ENCODE measurements around the gene APLNR.

The APLNR gene

GRCh38 chr11:57230791-57231538 is 6.1 kb downstream of the APLNR start:
- WGBS (ENCODE audit: extremely low coverage, insufficient coverage, low lambda C conversion rate), result no CpG with 5 or more reads among the region's 18 CpGs
- H2BK5ac ChIP-seq (ENCODE audit: low read length), result peak overlapping the region; percentile 47
- peak overlapping the region; percentile 80 for H3K56ac ChIP-seq (ENCODE audit: low read length)
- no peaks in the 10 kb centered on the region for H3K27me3 ChIP-seq (ENCODE audit: insufficient read depth, low read length, poor library complexity)
- no peak overlapping the region for H4K5ac ChIP-seq (ENCODE audit: low read length)
- no peak overlapping the region for H3K4me3 ChIP-seq (ENCODE audit: low read length)
- peaks cover 2% of the 10 kb centered on the region for H3K79me1 ChIP-seq (ENCODE audit: low read length)
- H3K18ac ChIP-seq (ENCODE audit: low read length), result peak overlapping the region; percentile 64
- peaks cover 17% of the 10 kb centered on the region for H3K4me1 ChIP-seq (ENCODE audit: control insufficient read depth, low read depth, low read length)
- peak overlapping the region; percentile 89 for H3K4ac ChIP-seq (ENCODE audit: low read depth, low read length)
- no peak overlapping the region for H2BK120ac ChIP-seq (ENCODE audit: low read depth, low read length)
- no peak overlapping the region for H2BK15ac ChIP-seq (replicated peaks; ENCODE audit: low read depth)
- H3K23ac ChIP-seq (ENCODE audit: low read length), result no peak overlapping the region
- H3K4me2 ChIP-seq (ENCODE audit: low read length), result no peak overlapping the region
- H4K8ac ChIP-seq (ENCODE audit: low read depth, low read length), result no peak overlapping the region
- H3K27ac ChIP-seq (ENCODE audit: low read depth, low read length), result no peak overlapping the region
- DNase-seq, result peak; percentile 87
- H3K79me2 ChIP-seq (ENCODE audit: control insufficient read depth, insufficient read depth, low read length), result peaks cover 29% of the 10 kb centered on the region
- no peaks in the 10 kb centered on the region for H3K36me3 ChIP-seq (ENCODE audit: control insufficient read depth, insufficient read depth, low read length)
- H3K9ac ChIP-seq (ENCODE audit: low read length), result peak overlapping the region; percentile 61
- no peak overlapping the region for H2AK5ac ChIP-seq (ENCODE audit: low read length)

GRCh38 chr11:57230316-57230715 is 6.7 kb downstream of the APLNR start:
- Histone ChIP-seq H3K79me1 (ENCODE audit: low read length) (no peaks in the 10 kb centered on the region), H3K4me3 (ENCODE audit: low read length) (no peak overlapping the region), H2BK120ac (ENCODE audit: low read depth, low read length) (no peak overlapping the region), H2BK15ac (replicated peaks; ENCODE audit: low read depth) (no peak overlapping the region), H3K56ac (ENCODE audit: low read length) (no peak overlapping the region), H3K23ac (ENCODE audit: low read length) (no peak overlapping the region), H3K4me1 (ENCODE audit: control insufficient read depth, low read depth, low read length) (peaks cover 17% of the 10 kb centered on the region), H3K18ac (ENCODE audit: low read length) (peak overlapping the region; percentile 64), H3K4me2 (ENCODE audit: low read length) (no peak overlapping the region), H3K79me2 (ENCODE audit: control insufficient read depth, insufficient read depth, low read length) (peaks cover 22% of the 10 kb centered on the region), H2BK5ac (ENCODE audit: low read length) (peak overlapping the region; percentile 1), H4K8ac (ENCODE audit: low read depth, low read length) (no peak overlapping the region), H4K5ac (ENCODE audit: low read length) (no peak overlapping the region), H3K9ac (ENCODE audit: low read length) (peak overlapping the region; percentile 61), H3K27ac (ENCODE audit: low read depth, low read length) (no peak overlapping the region), H3K36me3 (ENCODE audit: control insufficient read depth, insufficient read depth, low read length) (no peaks in the 10 kb centered on the region), H3K4ac (ENCODE audit: low read depth, low read length) (peak overlapping the region; percentile 89), H3K27me3 (ENCODE audit: insufficient read depth, low read length, poor library complexity) (no peaks in the 10 kb centered on the region), H2AK5ac (ENCODE audit: low read length) (no peak overlapping the region)
- DNase-seq, result peak; percentile 61
- WGBS (ENCODE audit: extremely low coverage, insufficient coverage, low lambda C conversion rate), result no CpG with 5 or more reads among the region's 5 CpGs

- Histone ChIP-seq H3K4ac (ENCODE audit: low read depth, low read length) (no peak overlapping the region), H3K79me2 (ENCODE audit: control insufficient read depth, insufficient read depth, low read length) (peaks cover 5% of the 10 kb centered on the region), H4K8ac (ENCODE audit: low read depth, low read length) (no peak overlapping the region), H2BK15ac (replicated peaks; ENCODE audit: low read depth) (no peak overlapping the region), H3K56ac (ENCODE audit: low read length) (no peak overlapping the region), H4K5ac (ENCODE audit: low read length) (no peak overlapping the region), H3K9ac (ENCODE audit: low read length) (no peak overlapping the region), H2AK5ac (ENCODE audit: low read length) (no peak overlapping the region), H3K4me3 (ENCODE audit: low read length) (no peak overlapping the region), H2BK5ac (ENCODE audit: low read length) (no peak overlapping the region), H2BK120ac (ENCODE audit: low read depth, low read length) (peak overlapping the region; percentile 6), H3K36me3 (ENCODE audit: control insufficient read depth, insufficient read depth, low read length) (no peaks in the 10 kb centered on the region), H3K27ac (ENCODE audit: low read depth, low read length) (no peak overlapping the region), H3K27me3 (ENCODE audit: insufficient read depth, low read length, poor library complexity) (no peaks in the 10 kb centered on the region), H3K23ac (ENCODE audit: low read length) (no peak overlapping the region), H3K4me1 (ENCODE audit: control insufficient read depth, low read depth, low read length) (peaks cover 19% of the 10 kb centered on the region), H3K4me2 (ENCODE audit: low read length) (no peak overlapping the region), H3K79me1 (ENCODE audit: low read length) (no peaks in the 10 kb centered on the region), H3K18ac (ENCODE audit: low read length) (no peak overlapping the region)
- peak; percentile 64 for DNase-seq
- WGBS (ENCODE audit: extremely low coverage, insufficient coverage, low lambda C conversion rate), result no CpG with 5 or more reads among the region's 3 CpGs
Observed at GRCh38 chr11:57228600-57228999, 8.4 kb downstream of the APLNR start.

- peak overlapping the region; percentile 3 for H3K23ac ChIP-seq (ENCODE audit: low read length)
- DNase-seq, result no peak
- no peaks in the 10 kb centered on the region for H3K79me1 ChIP-seq (ENCODE audit: low read length)
- no peak overlapping the region for H4K8ac ChIP-seq (ENCODE audit: low read depth, low read length)
- no peak overlapping the region for H2BK15ac ChIP-seq (replicated peaks; ENCODE audit: low read depth)
- no peak overlapping the region for H2BK120ac ChIP-seq (ENCODE audit: low read depth, low read length)
- H3K56ac ChIP-seq (ENCODE audit: low read length), result no peak overlapping the region
- no peak overlapping the region for H3K4me2 ChIP-seq (ENCODE audit: low read length)
- no peak overlapping the region for H3K9ac ChIP-seq (ENCODE audit: low read length)
- no peak overlapping the region for H3K18ac ChIP-seq (ENCODE audit: low read length)
- no peak overlapping the region for H2BK5ac ChIP-seq (ENCODE audit: low read length)
- H3K4ac ChIP-seq (ENCODE audit: low read depth, low read length), result no peak overlapping the region
- H4K5ac ChIP-seq (ENCODE audit: low read length), result no peak overlapping the region
- no peaks in the 10 kb centered on the region for H3K27me3 ChIP-seq (ENCODE audit: insufficient read depth, low read length, poor library complexity)
- H3K79me2 ChIP-seq (ENCODE audit: control insufficient read depth, insufficient read depth, low read length), result no peaks in the 10 kb centered on the region
- H2AK5ac ChIP-seq (ENCODE audit: low read length), result no peak overlapping the region
- H3K36me3 ChIP-seq (ENCODE audit: control insufficient read depth, insufficient read depth, low read length), result no peaks in the 10 kb centered on the region
- no peak overlapping the region for H3K27ac ChIP-seq (ENCODE audit: low read depth, low read length)
- H3K4me1 ChIP-seq (ENCODE audit: control insufficient read depth, low read depth, low read length), result peaks cover 22% of the 10 kb centered on the region
- no peak overlapping the region for H3K4me3 ChIP-seq (ENCODE audit: low read length)
Observed at GRCh38 chr11:57224537-57224936, 12.5 kb downstream of the APLNR start.

GRCh38 chr11:57224128-57224527 is 12.9 kb downstream of the APLNR start:
- WGBS (ENCODE audit: extremely low coverage, insufficient coverage, low lambda C conversion rate), result no CpG with 5 or more reads among the region's 2 CpGs
- no peaks in the 10 kb centered on the region for H3K79me1 ChIP-seq (ENCODE audit: low read length)
- no peaks in the 10 kb centered on the region for H3K36me3 ChIP-seq (ENCODE audit: control insufficient read depth, insufficient read depth, low read length)
- H3K56ac ChIP-seq (ENCODE audit: low read length), result no peak overlapping the region
- H3K4me3 ChIP-seq (ENCODE audit: low read length), result no peak overlapping the region
- H2BK120ac ChIP-seq (ENCODE audit: low read depth, low read length), result no peak overlapping the region
- H3K4me2 ChIP-seq (ENCODE audit: low read length), result no peak overlapping the region
- H3K27ac ChIP-seq (ENCODE audit: low read depth, low read length), result no peak overlapping the region
- no peak overlapping the region for H3K9ac ChIP-seq (ENCODE audit: low read length)
- no peak overlapping the region for H3K4ac ChIP-seq (ENCODE audit: low read depth, low read length)
- H2BK15ac ChIP-seq (replicated peaks; ENCODE audit: low read depth), result peak overlapping the region; percentile 14
- no peak overlapping the region for H2BK5ac ChIP-seq (ENCODE audit: low read length)
- H4K8ac ChIP-seq (ENCODE audit: low read depth, low read length), result no peak overlapping the region
- no peaks in the 10 kb centered on the region for H3K79me2 ChIP-seq (ENCODE audit: control insufficient read depth, insufficient read depth, low read length)
- H4K5ac ChIP-seq (ENCODE audit: low read length), result peak overlapping the region; percentile 27
- no peak overlapping the region for H3K23ac ChIP-seq (ENCODE audit: low read length)
- no peak overlapping the region for H3K18ac ChIP-seq (ENCODE audit: low read length)
- no peak for DNase-seq
- H2AK5ac ChIP-seq (ENCODE audit: low read length), result no peak overlapping the region
- H3K4me1 ChIP-seq (ENCODE audit: control insufficient read depth, low read depth, low read length), result peaks cover 22% of the 10 kb centered on the region
- no peaks in the 10 kb centered on the region for H3K27me3 ChIP-seq (ENCODE audit: insufficient read depth, low read length, poor library complexity)

GRCh38 chr11:57223601-57224000 is 13.4 kb downstream of the APLNR start:
- H3K27ac ChIP-seq (ENCODE audit: low read depth, low read length), result no peak overlapping the region
- H2BK5ac ChIP-seq (ENCODE audit: low read length), result no peak overlapping the region
- no peak for DNase-seq
- H3K4me1 ChIP-seq (ENCODE audit: control insufficient read depth, low read depth, low read length), result peaks cover 17% of the 10 kb centered on the region
- no peak overlapping the region for H3K4me3 ChIP-seq (ENCODE audit: low read length)
- H2AK5ac ChIP-seq (ENCODE audit: low read length), result no peak overlapping the region
- no peak overlapping the region for H3K18ac ChIP-seq (ENCODE audit: low read length)
- no peak overlapping the region for H3K23ac ChIP-seq (ENCODE audit: low read length)
- no peaks in the 10 kb centered on the region for H3K79me1 ChIP-seq (ENCODE audit: low read length)
- H3K36me3 ChIP-seq (ENCODE audit: control insufficient read depth, insufficient read depth, low read length), result no peaks in the 10 kb centered on the region
- H3K4me2 ChIP-seq (ENCODE audit: low read length), result no peak overlapping the region
- no peak overlapping the region for H3K56ac ChIP-seq (ENCODE audit: low read length)
- no peaks in the 10 kb centered on the region for H3K27me3 ChIP-seq (ENCODE audit: insufficient read depth, low read length, poor library complexity)
- WGBS (ENCODE audit: extremely low coverage, insufficient coverage, low lambda C conversion rate), result no CpG with 5 or more reads among the region's 3 CpGs
- no peaks in the 10 kb centered on the region for H3K79me2 ChIP-seq (ENCODE audit: control insufficient read depth, insufficient read depth, low read length)
- no peak overlapping the region for H2BK15ac ChIP-seq (replicated peaks; ENCODE audit: low read depth)
- peak overlapping the region; percentile 27 for H4K5ac ChIP-seq (ENCODE audit: low read length)
- no peak overlapping the region for H4K8ac ChIP-seq (ENCODE audit: low read depth, low read length)
- H3K4ac ChIP-seq (ENCODE audit: low read depth, low read length), result no peak overlapping the region
- H2BK120ac ChIP-seq (ENCODE audit: low read depth, low read length), result no peak overlapping the region
- no peak overlapping the region for H3K9ac ChIP-seq (ENCODE audit: low read length)

Measured in mesendoderm (in vitro differentiated cells).